ENCODE data around the gene CDK14.

CDK14 gene

GRCh38 chr7:91021956-91022355, 425.8 kb downstream of the CDK14 start:
- no peaks in the 10 kb centered on the region for H3K9me3 ChIP-seq (ENCODE audit: control insufficient read depth, insufficient read depth, low read length)
- no peak overlapping the region for H3K4me3 ChIP-seq (ENCODE audit: low read depth, low read length)
- no peaks in the 10 kb centered on the region for H3K27me3 ChIP-seq (ENCODE audit: control insufficient read depth, insufficient read depth, low read length)
- no peaks in the 10 kb centered on the region for H3K4me1 ChIP-seq (ENCODE audit: control insufficient read depth, insufficient read depth, low read length)
- no peaks in the 10 kb centered on the region for H3K36me3 ChIP-seq (ENCODE audit: control insufficient read depth, insufficient read depth, low read length)
- no peak overlapping the region for H3K9ac ChIP-seq (ENCODE audit: low read depth, low read length)

GRCh38 chr7:91025906-91026390, 429.8 kb downstream of the CDK14 start:
- no peak overlapping the region for H3K4me3 ChIP-seq (ENCODE audit: low read depth, low read length)
- H3K4me1 ChIP-seq (ENCODE audit: control insufficient read depth, insufficient read depth, low read length), result peaks cover 10% of the 10 kb centered on the region
- no peaks in the 10 kb centered on the region for H3K36me3 ChIP-seq (ENCODE audit: control insufficient read depth, insufficient read depth, low read length)
- H3K9me3 ChIP-seq (ENCODE audit: control insufficient read depth, insufficient read depth, low read length), result no peaks in the 10 kb centered on the region
- H3K9ac ChIP-seq (ENCODE audit: low read depth, low read length), result no peak overlapping the region
- no peaks in the 10 kb centered on the region for H3K27me3 ChIP-seq (ENCODE audit: control insufficient read depth, insufficient read depth, low read length)

GRCh38 chr7:91029688-91030087, 433.6 kb downstream of the CDK14 start:
- no peak overlapping the region for H3K4me3 ChIP-seq (ENCODE audit: low read depth, low read length)
- peaks cover 20% of the 10 kb centered on the region for H3K4me1 ChIP-seq (ENCODE audit: control insufficient read depth, insufficient read depth, low read length)
- H3K9me3 ChIP-seq (ENCODE audit: control insufficient read depth, insufficient read depth, low read length), result no peaks in the 10 kb centered on the region
- H3K9ac ChIP-seq (ENCODE audit: low read depth, low read length), result no peak overlapping the region
- no peaks in the 10 kb centered on the region for H3K36me3 ChIP-seq (ENCODE audit: control insufficient read depth, insufficient read depth, low read length)
- no peaks in the 10 kb centered on the region for H3K27me3 ChIP-seq (ENCODE audit: control insufficient read depth, insufficient read depth, low read length)

- H3K27me3 ChIP-seq (ENCODE audit: control insufficient read depth, insufficient read depth, low read length), result no peaks in the 10 kb centered on the region
- no peaks in the 10 kb centered on the region for H3K36me3 ChIP-seq (ENCODE audit: control insufficient read depth, insufficient read depth, low read length)
- peaks cover 20% of the 10 kb centered on the region for H3K4me1 ChIP-seq (ENCODE audit: control insufficient read depth, insufficient read depth, low read length)
- no peak overlapping the region for H3K9ac ChIP-seq (ENCODE audit: low read depth, low read length)
- peak overlapping the region; percentile 14 for H3K4me3 ChIP-seq (ENCODE audit: low read depth, low read length)
- H3K9me3 ChIP-seq (ENCODE audit: control insufficient read depth, insufficient read depth, low read length), result no peaks in the 10 kb centered on the region
Observed at GRCh38 chr7:91030680-91031380, 434.7 kb downstream of the CDK14 start.

- H3K36me3 ChIP-seq (ENCODE audit: control insufficient read depth, insufficient read depth, low read length), result no peaks in the 10 kb centered on the region
- H3K9me3 ChIP-seq (ENCODE audit: control insufficient read depth, insufficient read depth, low read length), result no peaks in the 10 kb centered on the region
- H3K4me1 ChIP-seq (ENCODE audit: control insufficient read depth, insufficient read depth, low read length), result peaks cover 20% of the 10 kb centered on the region
- H3K9ac ChIP-seq (ENCODE audit: low read depth, low read length), result no peak overlapping the region
- no peak overlapping the region for H3K4me3 ChIP-seq (ENCODE audit: low read depth, low read length)
- H3K27me3 ChIP-seq (ENCODE audit: control insufficient read depth, insufficient read depth, low read length), result no peaks in the 10 kb centered on the region
Observed at GRCh38 chr7:91031757-91032156, 435.6 kb downstream of the CDK14 start.

GRCh38 chr7:91033574-91033973, 437.5 kb downstream of the CDK14 start:
- Histone ChIP-seq H3K4me3 (ENCODE audit: low read depth, low read length) (no peak overlapping the region), H3K27me3 (ENCODE audit: control insufficient read depth, insufficient read depth, low read length) (no peaks in the 10 kb centered on the region), H3K36me3 (ENCODE audit: control insufficient read depth, insufficient read depth, low read length) (no peaks in the 10 kb centered on the region), H3K9me3 (ENCODE audit: control insufficient read depth, insufficient read depth, low read length) (no peaks in the 10 kb centered on the region), H3K4me1 (ENCODE audit: control insufficient read depth, insufficient read depth, low read length) (peaks cover 20% of the 10 kb centered on the region), H3K9ac (ENCODE audit: low read depth, low read length) (no peak overlapping the region)

GRCh38 chr7:91034459-91035368, 438.6 kb downstream of the CDK14 start:
- H3K9ac ChIP-seq (ENCODE audit: low read depth, low read length), result no peak overlapping the region
- no peaks in the 10 kb centered on the region for H3K9me3 ChIP-seq (ENCODE audit: control insufficient read depth, insufficient read depth, low read length)
- peaks cover 20% of the 10 kb centered on the region for H3K4me1 ChIP-seq (ENCODE audit: control insufficient read depth, insufficient read depth, low read length)
- no peaks in the 10 kb centered on the region for H3K36me3 ChIP-seq (ENCODE audit: control insufficient read depth, insufficient read depth, low read length)
- H3K4me3 ChIP-seq (ENCODE audit: low read depth, low read length), result no peak overlapping the region
- H3K27me3 ChIP-seq (ENCODE audit: control insufficient read depth, insufficient read depth, low read length), result no peaks in the 10 kb centered on the region

- H3K9ac ChIP-seq (ENCODE audit: low read depth, low read length), result no peak overlapping the region
- no peaks in the 10 kb centered on the region for H3K9me3 ChIP-seq (ENCODE audit: control insufficient read depth, insufficient read depth, low read length)
- H3K27me3 ChIP-seq (ENCODE audit: control insufficient read depth, insufficient read depth, low read length), result no peaks in the 10 kb centered on the region
- H3K36me3 ChIP-seq (ENCODE audit: control insufficient read depth, insufficient read depth, low read length), result no peaks in the 10 kb centered on the region
- H3K4me1 ChIP-seq (ENCODE audit: control insufficient read depth, insufficient read depth, low read length), result peaks cover 19% of the 10 kb centered on the region
- H3K4me3 ChIP-seq (ENCODE audit: low read depth, low read length), result no peak overlapping the region
Observed at GRCh38 chr7:91039033-91039432, 442.9 kb downstream of the CDK14 start.

GRCh38 chr7:91041141-91041540, 445.0 kb downstream of the CDK14 start:
- no peaks in the 10 kb centered on the region for H3K36me3 ChIP-seq (ENCODE audit: control insufficient read depth, insufficient read depth, low read length)
- peaks cover 29% of the 10 kb centered on the region for H3K4me1 ChIP-seq (ENCODE audit: control insufficient read depth, insufficient read depth, low read length)
- H3K27me3 ChIP-seq (ENCODE audit: control insufficient read depth, insufficient read depth, low read length), result no peaks in the 10 kb centered on the region
- H3K4me3 ChIP-seq (ENCODE audit: low read depth, low read length), result no peak overlapping the region
- no peaks in the 10 kb centered on the region for H3K9me3 ChIP-seq (ENCODE audit: control insufficient read depth, insufficient read depth, low read length)
- H3K9ac ChIP-seq (ENCODE audit: low read depth, low read length), result no peak overlapping the region

GRCh38 chr7:91041901-91042484, 445.9 kb downstream of the CDK14 start:
- Histone ChIP-seq H3K4me3 (ENCODE audit: low read depth, low read length) (no peak overlapping the region), H3K9ac (ENCODE audit: low read depth, low read length) (no peak overlapping the region), H3K9me3 (ENCODE audit: control insufficient read depth, insufficient read depth, low read length) (no peaks in the 10 kb centered on the region), H3K36me3 (ENCODE audit: control insufficient read depth, insufficient read depth, low read length) (no peaks in the 10 kb centered on the region), H3K4me1 (ENCODE audit: control insufficient read depth, insufficient read depth, low read length) (peaks cover 29% of the 10 kb centered on the region), H3K27me3 (ENCODE audit: control insufficient read depth, insufficient read depth, low read length) (no peaks in the 10 kb centered on the region)

- Histone ChIP-seq H3K9me3 (ENCODE audit: control insufficient read depth, insufficient read depth, low read length) (no peaks in the 10 kb centered on the region), H3K4me3 (ENCODE audit: low read depth, low read length) (no peak overlapping the region), H3K36me3 (ENCODE audit: control insufficient read depth, insufficient read depth, low read length) (no peaks in the 10 kb centered on the region), H3K27me3 (ENCODE audit: control insufficient read depth, insufficient read depth, low read length) (no peaks in the 10 kb centered on the region), H3K9ac (ENCODE audit: low read depth, low read length) (no peak overlapping the region), H3K4me1 (ENCODE audit: control insufficient read depth, insufficient read depth, low read length) (peaks cover 29% of the 10 kb centered on the region)
Observed at GRCh38 chr7:91043186-91043585, 447.1 kb downstream of the CDK14 start.

All from iPS-15b (cell line).